HG03521 (cell line): ENCODE measurements around the gene TRAPPC3L.
A peak's percentile ranks its signal among the peaks of the same experiment; 100 is the strongest.

Experiments used
- ATAC-seq: cut with Tn5 transposase; IDR thresholded peaks from one replicate; pipeline ENCODE4 v1.9.1; 2021; ENCODE audit warnings: mild to moderate bottlenecking, moderate library complexity; ENCODE audit not compliant: unreplicated experiment

Gene TRAPPC3L

DNA sequence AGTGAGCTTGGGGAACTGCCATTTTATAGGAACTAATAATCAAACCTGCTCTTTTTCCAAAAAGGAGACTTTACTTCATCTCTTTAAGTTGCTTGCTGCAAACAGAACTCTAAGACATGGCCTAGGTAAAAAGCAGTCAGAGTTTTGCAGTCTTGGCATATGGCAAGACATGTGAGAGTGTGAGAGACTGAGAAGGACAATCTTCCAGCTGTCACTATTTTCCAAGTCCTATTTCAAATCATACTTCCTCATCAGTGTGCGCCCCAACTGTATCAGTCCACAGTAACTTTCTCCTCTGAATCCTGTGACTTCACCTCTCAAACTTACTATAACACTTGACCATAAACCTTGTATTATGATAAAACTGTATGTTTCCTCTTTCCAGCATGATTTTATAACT lies 74.0 kb downstream of the TRAPPC3L start:
- no peak for ATAC-seq

GRCh38 chr6:116468293-116468692 lies 77.2 kb downstream of the TRAPPC3L start:
- no peak for ATAC-seq

- ATAC-seq = no peak
These were observed 78.0 kb downstream of the TRAPPC3L start for GRCh38 chr6:116467514-116467913.

GRCh38 chr6:116467096-116467495 lies 78.4 kb downstream of the TRAPPC3L start:
- no peak for ATAC-seq

GRCh38 chr6:116465246-116465645 lies 80.2 kb downstream of the TRAPPC3L start:
- ATAC-seq = no peak

DNA sequence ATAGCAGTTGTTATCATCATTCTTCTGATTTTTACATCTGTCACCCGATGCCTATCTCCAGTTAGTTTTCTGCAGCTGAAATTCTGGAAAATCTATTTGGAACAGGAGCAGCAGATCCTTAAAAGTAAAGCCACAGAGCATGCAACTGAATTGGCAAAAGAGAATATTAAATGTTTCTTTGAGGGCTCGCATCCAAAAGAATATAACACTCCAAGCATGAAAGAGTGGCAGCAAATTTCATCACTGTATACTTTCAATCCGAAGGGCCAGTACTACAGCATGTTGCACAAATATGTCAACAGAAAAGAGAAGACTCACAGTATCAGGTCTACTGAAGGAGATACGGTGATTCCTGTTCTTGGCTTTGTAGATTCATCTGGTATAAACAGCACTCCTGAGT lies 82.2 kb downstream of the TRAPPC3L start:
- no peak for ATAC-seq

- ATAC-seq = peak; percentile 79
These were observed 83.3 kb downstream of the TRAPPC3L start for GRCh38 chr6:116461932-116462885.

GRCh38 chr6:116461331-116461931 lies 84.1 kb downstream of the TRAPPC3L start, which contains the start of gene CALHM6:
Gene CALHM6 (plus strand): TSS chr6:116461375. CDS start chr6:116461930, 555 bp downstream.
- no peak for ATAC-seq

DNA sequence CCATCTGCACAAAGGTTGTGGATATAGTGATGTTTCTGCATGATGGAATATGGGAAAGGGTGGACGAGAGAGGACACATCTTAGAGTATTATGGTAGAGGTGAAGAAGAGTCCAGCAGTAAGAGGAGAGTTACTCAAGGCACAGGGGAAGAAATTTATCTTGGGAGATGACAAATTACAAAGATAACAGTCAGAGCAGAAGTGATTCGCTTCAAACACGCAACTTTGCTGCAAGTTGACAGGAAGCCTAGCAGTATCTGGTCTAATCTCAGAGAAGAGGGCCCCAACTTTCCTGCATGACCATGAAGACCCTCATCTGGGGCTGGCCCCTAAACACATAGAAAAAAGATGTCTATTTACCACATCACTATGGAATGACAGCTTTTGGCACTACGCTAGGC lies 85.6 kb downstream of the TRAPPC3L start:
- ATAC-seq = no peak

DNA sequence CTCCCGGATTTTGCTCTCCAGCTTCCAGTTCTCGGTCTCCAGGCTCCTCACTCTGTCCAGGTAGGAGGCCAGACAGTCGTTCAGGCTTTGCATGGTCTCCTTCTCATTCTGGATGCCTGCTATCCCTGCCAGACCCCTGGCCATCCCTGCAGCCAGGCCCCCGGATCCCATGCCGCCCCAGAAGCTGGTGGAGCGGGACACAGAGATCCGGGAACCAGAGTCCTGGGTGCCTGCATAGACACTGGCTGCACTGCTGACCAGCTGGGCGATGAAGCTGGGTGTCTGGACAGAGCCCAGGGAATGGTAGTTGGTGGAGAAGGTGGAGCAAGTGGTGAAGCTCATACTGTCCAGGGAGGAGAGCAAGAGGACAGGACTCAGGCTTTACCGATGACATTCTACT lies 87.2 kb downstream of the TRAPPC3L start:
- no peak for ATAC-seq

DNA sequence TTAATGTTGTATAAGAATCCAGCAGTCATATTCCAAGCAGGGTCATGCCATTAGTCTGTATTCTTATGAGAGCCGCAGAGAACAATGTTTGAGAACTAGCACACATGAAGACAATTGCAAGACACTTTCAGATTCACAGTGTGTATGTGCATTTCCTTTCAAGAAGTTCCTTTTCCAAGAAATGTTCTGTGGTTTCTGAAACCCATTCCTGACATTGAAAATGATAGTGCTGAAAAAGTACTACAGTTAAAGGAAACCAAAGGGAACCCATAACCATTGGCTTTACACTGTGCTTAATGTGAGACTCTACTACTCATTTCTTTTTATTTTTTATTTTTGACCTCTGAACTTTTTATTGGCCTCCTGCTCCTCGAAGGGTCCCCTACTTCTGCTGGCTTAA lies 88.6 kb downstream of the TRAPPC3L start:
- no peak for ATAC-seq

GRCh38 chr6:116456106-116456505 lies 89.4 kb downstream of the TRAPPC3L start:
- no peak for ATAC-seq

DNA sequence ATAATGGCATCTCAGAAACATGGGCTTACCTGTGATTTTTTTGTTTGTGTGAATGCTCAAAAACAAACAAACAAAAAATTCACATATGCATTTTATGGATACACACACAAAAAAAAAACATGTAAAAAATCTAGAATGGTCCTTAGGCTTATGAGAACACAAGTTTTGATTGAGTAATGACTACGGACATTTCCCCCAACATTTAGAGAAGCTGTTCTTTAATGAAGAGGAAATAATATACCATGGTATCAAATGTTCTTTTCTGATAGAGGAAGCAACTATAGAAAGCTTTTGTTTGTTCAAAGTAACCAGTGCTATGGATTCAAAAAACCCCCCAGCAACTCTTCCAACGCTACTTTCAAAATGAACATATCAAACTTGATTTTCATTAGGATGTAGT lies 93.0 kb downstream of the TRAPPC3L start:
- ATAC-seq = no peak

DNA sequence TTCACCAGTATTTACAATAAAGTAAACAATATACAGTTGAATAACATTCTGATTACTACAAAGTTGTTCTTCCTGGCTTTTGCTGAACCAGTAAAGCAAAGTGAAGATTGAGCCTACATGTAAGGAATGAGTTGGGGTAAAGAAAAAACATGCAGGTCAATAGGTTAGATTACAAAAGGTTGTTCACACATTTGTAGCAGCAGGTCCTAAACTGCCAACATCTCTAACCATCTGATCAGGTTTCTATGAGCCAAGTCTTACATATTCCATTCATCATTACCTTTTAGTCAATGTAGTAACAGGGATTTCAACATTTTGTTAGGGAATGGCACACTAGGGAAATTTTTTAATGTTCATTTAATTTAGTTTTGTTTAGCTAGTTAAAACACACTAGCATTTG lies 93.6 kb downstream of the TRAPPC3L start:
- no peak for ATAC-seq

DNA sequence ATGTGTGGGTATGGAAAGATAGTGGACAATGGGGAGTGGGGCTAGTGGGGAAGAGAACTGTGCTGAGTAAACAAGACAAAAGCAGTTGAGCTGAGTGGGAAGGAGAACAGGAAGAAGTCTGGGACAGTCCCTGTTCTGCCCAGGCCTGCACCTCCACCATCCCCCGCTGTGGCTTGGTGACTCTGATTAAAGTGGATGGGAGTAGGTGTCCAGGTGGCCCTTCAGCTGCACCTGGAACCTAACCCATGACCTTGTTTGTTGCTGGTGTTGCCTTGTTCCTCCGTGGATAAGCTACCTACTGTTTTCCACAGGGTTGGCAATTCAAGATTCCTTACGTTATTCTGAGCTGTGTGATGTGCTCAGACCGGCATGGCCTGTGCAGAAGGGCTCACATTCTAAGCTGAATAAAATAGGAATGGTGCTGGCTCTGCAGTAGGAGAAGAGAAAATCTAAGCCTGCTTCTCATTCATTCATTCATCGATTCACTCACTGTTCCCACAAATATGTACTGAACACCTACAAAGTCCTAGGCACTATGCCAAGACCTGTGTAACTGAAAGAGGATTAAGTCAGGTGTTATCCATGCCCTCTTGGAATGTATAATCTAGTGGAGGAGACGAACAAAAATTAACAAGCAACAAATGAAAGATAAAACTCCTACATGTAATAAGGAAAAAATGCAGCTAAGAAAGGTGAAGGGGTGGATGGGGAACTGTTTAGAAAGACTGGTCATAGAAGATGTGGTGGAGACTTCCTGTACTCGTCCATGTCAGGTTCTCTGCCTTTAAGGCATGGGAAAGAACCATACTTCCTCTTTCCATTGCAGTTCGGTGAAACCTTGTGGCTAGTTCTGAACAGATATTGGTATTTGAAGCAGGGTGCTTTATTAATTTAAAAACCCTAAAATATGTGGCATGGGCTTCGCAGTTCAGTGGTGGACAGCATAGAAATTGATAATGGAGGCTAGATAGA lies 94.4 kb downstream of the TRAPPC3L start:
- ATAC-seq = peak; percentile 90

DNA sequence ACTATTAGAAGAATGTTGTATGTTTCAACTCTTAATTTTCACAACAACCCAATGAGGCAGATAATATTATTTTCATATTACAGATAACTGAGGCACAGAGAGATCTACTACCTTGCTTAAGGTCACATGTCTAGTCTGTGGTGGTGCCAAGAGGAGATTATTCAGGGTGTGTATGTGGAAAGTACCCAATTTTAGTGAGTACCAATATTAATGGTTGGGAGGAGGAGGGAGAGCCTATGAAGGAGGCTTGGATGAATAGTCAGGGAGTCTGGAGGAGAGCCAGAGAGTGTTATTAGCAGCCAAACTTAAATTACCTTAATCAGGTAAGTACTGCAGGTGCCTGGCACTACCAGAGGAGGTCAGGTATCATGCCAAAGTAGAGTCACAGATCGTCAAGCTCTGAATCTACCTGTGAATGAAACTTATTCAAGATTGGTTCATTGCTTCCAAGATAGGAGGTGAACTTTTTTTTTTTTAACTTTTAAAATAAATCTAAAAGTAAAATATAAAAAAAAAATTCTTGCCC lies 95.2 kb downstream of the TRAPPC3L start:
- ATAC-seq = no peak

- ATAC-seq = no peak
These were observed 95.9 kb downstream of the TRAPPC3L start for GRCh38 chr6:116449565-116449964.

GRCh38 chr6:116447496-116448011 lies 97.9 kb downstream of the TRAPPC3L start:
- ATAC-seq = no peak

GRCh38 chr6:116447052-116447451 lies 98.4 kb downstream of the TRAPPC3L start:
- ATAC-seq = no peak

GRCh38 chr6:116446399-116446798 lies 99.1 kb downstream of the TRAPPC3L start:
- no peak for ATAC-seq

DNA sequence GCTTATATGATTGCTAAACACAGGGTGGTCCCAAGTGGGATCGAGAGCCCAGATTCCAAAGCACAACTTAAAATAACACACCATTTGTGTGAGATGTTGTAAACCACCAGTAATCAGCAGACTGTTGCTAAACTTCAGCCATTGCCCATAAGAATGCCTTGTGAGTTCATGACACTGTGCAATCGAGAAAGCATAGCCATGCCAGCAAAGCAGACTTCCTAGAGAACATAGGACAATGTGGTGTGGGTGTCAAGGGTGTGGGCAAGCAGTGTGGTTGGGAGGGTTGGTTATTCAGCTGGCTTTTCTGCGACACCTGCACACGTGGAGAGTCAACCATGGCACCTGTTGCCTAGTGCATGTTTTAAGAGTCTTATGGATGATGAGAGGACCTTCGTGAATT lies 100.4 kb downstream of the TRAPPC3L start:
- no peak for ATAC-seq
